Panc1 (cell line): ENCODE measurements around the gene TRAPPC8.

Source experiments
- POLR2AphosphoS5 ChIP-seq: IDR thresholded peaks from 2 replicates; pipeline ENCODE4 v1.6.1; 2012; ENCODE audit warnings: mild to moderate bottlenecking, low read depth, low read length, moderate library complexity
- TCF7L2 ChIP-seq: IDR thresholded peaks from 2 replicates; pipeline ENCODE4 v1.6.1; 2011; ENCODE audit warnings: mild to moderate bottlenecking, low read depth, low read length, inconsistent platforms
- TF ChIP-seq, protein P1 (sequence below): fragments of 450-650 bp; IDR thresholded peaks from 2 replicates; pipeline ENCODE4 v1.5.1; 2017; ENCODE audit warnings: mild to moderate bottlenecking

DNA sequence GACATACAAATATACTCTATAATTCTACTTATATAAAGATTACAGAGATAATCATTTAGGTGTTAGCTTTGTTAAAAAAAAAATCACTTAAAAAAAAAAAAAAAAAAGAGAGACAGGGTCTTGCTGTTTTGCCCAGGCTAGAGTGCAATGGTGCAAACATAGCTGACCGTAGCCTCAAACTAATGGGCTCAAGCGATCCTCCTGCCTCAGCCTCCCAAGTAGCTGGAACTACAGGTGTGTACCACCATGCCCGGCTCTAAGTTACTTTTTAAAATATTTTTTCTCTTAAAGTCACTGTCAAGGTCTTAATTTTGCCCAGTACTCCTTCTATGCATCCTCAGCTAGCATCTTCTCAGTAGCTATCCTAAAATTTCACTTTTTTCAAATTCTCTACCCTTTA is 105.0 kb downstream of the TRAPPC8 start:
- TF ChIP-seq, protein P1, sequence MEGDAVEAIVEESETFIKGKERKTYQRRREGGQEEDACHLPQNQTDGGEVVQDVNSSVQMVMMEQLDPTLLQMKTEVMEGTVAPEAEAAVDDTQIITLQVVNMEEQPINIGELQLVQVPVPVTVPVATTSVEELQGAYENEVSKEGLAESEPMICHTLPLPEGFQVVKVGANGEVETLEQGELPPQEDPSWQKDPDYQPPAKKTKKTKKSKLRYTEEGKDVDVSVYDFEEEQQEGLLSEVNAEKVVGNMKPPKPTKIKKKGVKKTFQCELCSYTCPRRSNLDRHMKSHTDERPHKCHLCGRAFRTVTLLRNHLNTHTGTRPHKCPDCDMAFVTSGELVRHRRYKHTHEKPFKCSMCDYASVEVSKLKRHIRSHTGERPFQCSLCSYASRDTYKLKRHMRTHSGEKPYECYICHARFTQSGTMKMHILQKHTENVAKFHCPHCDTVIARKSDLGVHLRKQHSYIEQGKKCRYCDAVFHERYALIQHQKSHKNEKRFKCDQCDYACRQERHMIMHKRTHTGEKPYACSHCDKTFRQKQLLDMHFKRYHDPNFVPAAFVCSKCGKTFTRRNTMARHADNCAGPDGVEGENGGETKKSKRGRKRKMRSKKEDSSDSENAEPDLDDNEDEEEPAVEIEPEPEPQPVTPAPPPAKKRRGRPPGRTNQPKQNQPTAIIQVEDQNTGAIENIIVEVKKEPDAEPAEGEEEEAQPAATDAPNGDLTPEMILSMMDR = no peak
- TF ChIP-seq TCF7L2 = no peak
- no peak for TF ChIP-seq POLR2AphosphoS5
